A673 (cell line): Measurements from ENCODE around the gene MDGA2.

ENCODE experiments used
- CTCF ChIP-seq: fragments of 300-800, 200-600 bp; sonication (generic); conservative IDR thresholded peaks from 2 replicates; pipeline ENCODE4 v1.5.1; 2017; ENCODE audit warnings: low read depth, mild to moderate bottlenecking, antibody characterized with exemption, low read length, moderate library complexity, mixed read lengths
- EZH2 ChIP-seq: fragments of 200-600 bp; sonication (generic); IDR thresholded peaks from 2 replicates; pipeline ENCODE4 v1.6.1; 2017; ENCODE audit warnings: borderline replicate concordance, low read depth, mild to moderate bottlenecking, mixed read lengths, antibody characterized with exemption, low read length; ENCODE audit not compliant: poor library complexity, severe bottlenecking

DNA sequence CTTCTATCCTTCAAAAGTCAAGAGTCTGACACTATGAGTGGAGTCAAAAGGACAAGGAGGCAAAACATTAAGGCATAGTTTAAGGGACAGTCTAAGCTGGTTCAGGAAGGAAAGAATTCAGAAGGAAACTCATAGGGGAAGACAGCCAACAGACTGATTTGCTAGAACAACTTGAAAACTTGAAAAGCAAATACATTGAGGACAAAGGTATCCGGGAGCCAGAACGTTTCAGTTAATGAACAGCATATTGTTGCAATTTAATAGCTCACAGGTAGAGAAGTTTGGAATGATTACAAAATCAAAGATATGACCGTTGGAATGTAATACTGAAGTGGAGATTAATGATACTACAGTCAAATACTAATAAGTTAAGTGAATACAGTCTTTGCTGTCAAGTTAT lies 711.0 kb downstream of the MDGA2 start:
- no peak for TF ChIP-seq CTCF
- TF ChIP-seq EZH2, result no peak
